Ovary (tissue), 3 donors: ENCODE measurements around the gene CYP2C19.

Experiments
- POLR2A ChIP-seq: fragments of 450-650 bp; IDR thresholded peaks from one replicate; pipeline ENCODE4 v1.6.1; 2017; ENCODE audit warnings: antibody characterized with exemption, mild to moderate bottlenecking, moderate library complexity
- TF ChIP-seq, protein P1 (sequence below), 3 donors: fragments of 450-650 bp in 2 of 3; fragments of 200-600 bp in 1 of 3; IDR thresholded peaks; one replicate each; pipeline versions ENCODE4 v1.5.1 to v1.8.0; 2016 to 2022; ENCODE audit warnings: antibody characterized with exemption in 3 of 3, mild to moderate bottlenecking in 1 of 3
- donor health status: DM: no; HTN: no; CAD: no.

DNA sequence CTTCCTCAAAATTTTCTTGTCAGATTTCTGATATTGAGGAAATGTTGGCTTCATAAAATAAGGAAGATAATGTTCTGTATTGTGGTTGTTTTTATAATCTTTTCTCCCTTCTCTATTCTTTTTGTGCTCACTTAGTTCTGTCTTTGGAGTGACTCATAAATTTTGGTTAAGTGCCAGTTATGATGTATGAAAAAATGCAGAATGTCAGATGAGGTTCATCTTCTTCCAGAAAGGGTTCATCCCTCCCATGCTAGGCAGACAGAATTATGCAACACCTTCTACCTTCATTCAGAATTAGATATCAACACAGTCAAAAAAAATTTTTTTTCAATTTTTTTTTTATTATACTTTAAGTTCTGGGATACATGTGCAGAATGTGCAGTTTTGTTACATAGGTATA lies 36.6 kb upstream of the CYP2C19 start:
- TF ChIP-seq, protein P1, sequence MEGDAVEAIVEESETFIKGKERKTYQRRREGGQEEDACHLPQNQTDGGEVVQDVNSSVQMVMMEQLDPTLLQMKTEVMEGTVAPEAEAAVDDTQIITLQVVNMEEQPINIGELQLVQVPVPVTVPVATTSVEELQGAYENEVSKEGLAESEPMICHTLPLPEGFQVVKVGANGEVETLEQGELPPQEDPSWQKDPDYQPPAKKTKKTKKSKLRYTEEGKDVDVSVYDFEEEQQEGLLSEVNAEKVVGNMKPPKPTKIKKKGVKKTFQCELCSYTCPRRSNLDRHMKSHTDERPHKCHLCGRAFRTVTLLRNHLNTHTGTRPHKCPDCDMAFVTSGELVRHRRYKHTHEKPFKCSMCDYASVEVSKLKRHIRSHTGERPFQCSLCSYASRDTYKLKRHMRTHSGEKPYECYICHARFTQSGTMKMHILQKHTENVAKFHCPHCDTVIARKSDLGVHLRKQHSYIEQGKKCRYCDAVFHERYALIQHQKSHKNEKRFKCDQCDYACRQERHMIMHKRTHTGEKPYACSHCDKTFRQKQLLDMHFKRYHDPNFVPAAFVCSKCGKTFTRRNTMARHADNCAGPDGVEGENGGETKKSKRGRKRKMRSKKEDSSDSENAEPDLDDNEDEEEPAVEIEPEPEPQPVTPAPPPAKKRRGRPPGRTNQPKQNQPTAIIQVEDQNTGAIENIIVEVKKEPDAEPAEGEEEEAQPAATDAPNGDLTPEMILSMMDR (IDR thresholded peaks at IDR 0.05), result no peak
- TF ChIP-seq POLR2A, result no peak
